ENCODE data around the gene DCLK3. TPM values are rescaled to one million over a fixed set of nuclear protein-coding genes. Genes with fewer than 3 reads are reported as not detected.

The DCLK3 gene
- total RNA-seq, 1 experiment from 2014 or later: 0.06 TPM

GRCh38 chr3:36697229-36698001 lies 66.9 kb downstream of the DCLK3 start:
- CTCF ChIA-PET: interaction anchor here (0.6 kb wide), 1 partner anchor 253 kb away, joined by 4 read pairs; no protein-coding TSS in a partner anchor
- intact Hi-C loops (cut with micrococcal nuclease; ENCODE audit: unreplicated experiment): loop anchor here (5.0 kb wide), 1 partner anchor 105 kb away; no protein-coding TSS in a partner anchor
- Histone ChIP-seq H3K27me3 (replicated peaks; ENCODE audit: insufficient read depth, low read depth, low read length, poor library complexity) (no peaks in the 10 kb centered on the region), H3K27ac (ENCODE audit: low read depth, low read length, poor library complexity, severe bottlenecking) (no peak overlapping the region), H3K9me3 (ENCODE audit: low read depth, low read length, poor library complexity, severe bottlenecking) (no peaks in the 10 kb centered on the region), H3K36me3 (ENCODE audit: insufficient read depth, low read length, poor library complexity, severe bottlenecking) (no peaks in the 10 kb centered on the region), H3K4me3 (ENCODE audit: low read depth, low read length, poor library complexity, severe bottlenecking) (no peak overlapping the region), H3K4me1 (ENCODE audit: insufficient read depth, low read length, poor library complexity, severe bottlenecking) (no peaks in the 10 kb centered on the region)
- TF ChIP-seq EZH2 (IDR thresholded peaks at IDR 0.05; ENCODE audit: borderline replicate concordance, low read depth, low read length, poor library complexity, severe bottlenecking) (no peak), CTCF (conservative IDR thresholded peaks at IDR 0.05; ENCODE audit: low read depth, low read length) (0 out of 2 replicates have a peak, but pooled peaks have one; percentile 33)
- BruUV-seq (replicated peaks): no TSS peak
- POLR2A ChIA-PET (ENCODE audit: low non-redundant PET): no interaction called here
- DNase-seq (ENCODE audit: low spot score): peak; percentile 29

- H3K36me3 ChIP-seq (ENCODE audit: insufficient read depth, low read length, poor library complexity, severe bottlenecking): no peaks in the 10 kb centered on the region
- TF ChIP-seq CTCF (conservative IDR thresholded peaks at IDR 0.05; ENCODE audit: low read depth, low read length): no peak
- no peak for TF ChIP-seq EZH2 (IDR thresholded peaks at IDR 0.05; ENCODE audit: borderline replicate concordance, low read depth, low read length, poor library complexity, severe bottlenecking)
- no peak overlapping the region for H3K27ac ChIP-seq (ENCODE audit: low read depth, low read length, poor library complexity, severe bottlenecking)
- no TSS peak for BruUV-seq (replicated peaks)
- H3K4me3 ChIP-seq (ENCODE audit: low read depth, low read length, poor library complexity, severe bottlenecking): no peak overlapping the region
- no peaks in the 10 kb centered on the region for H3K9me3 ChIP-seq (ENCODE audit: low read depth, low read length, poor library complexity, severe bottlenecking)
- no peaks in the 10 kb centered on the region for H3K4me1 ChIP-seq (ENCODE audit: insufficient read depth, low read length, poor library complexity, severe bottlenecking)
- POLR2A ChIA-PET (ENCODE audit: low non-redundant PET): no interaction called here
- CTCF ChIA-PET: no interaction called here
- H3K27me3 ChIP-seq (replicated peaks; ENCODE audit: insufficient read depth, low read depth, low read length, poor library complexity): no peaks in the 10 kb centered on the region
- intact Hi-C loops (cut with micrococcal nuclease; ENCODE audit: unreplicated experiment): loop anchor here (5.0 kb wide), 1 partner anchor 104 kb away; no protein-coding TSS in a partner anchor
- DNase-seq (ENCODE audit: low spot score): no peak
Measured at GRCh38 chr3:36696799-36697198, 67.6 kb downstream of the DCLK3 start.

GRCh38 chr3:36695769-36696137 lies 68.6 kb downstream of the DCLK3 start:
- no peak for TF ChIP-seq EZH2 (IDR thresholded peaks at IDR 0.05; ENCODE audit: borderline replicate concordance, low read depth, low read length, poor library complexity, severe bottlenecking)
- no peak for TF ChIP-seq CTCF (conservative IDR thresholded peaks at IDR 0.05; ENCODE audit: low read depth, low read length)
- POLR2A ChIA-PET (ENCODE audit: low non-redundant PET): no interaction called here
- DNase-seq (ENCODE audit: low spot score): no peak
- H3K36me3 ChIP-seq (ENCODE audit: insufficient read depth, low read length, poor library complexity, severe bottlenecking): no peaks in the 10 kb centered on the region
- H3K4me1 ChIP-seq (ENCODE audit: insufficient read depth, low read length, poor library complexity, severe bottlenecking): no peaks in the 10 kb centered on the region
- H3K27ac ChIP-seq (ENCODE audit: low read depth, low read length, poor library complexity, severe bottlenecking): no peak overlapping the region
- no peaks in the 10 kb centered on the region for H3K9me3 ChIP-seq (ENCODE audit: low read depth, low read length, poor library complexity, severe bottlenecking)
- intact Hi-C loops (cut with micrococcal nuclease; ENCODE audit: unreplicated experiment): loop anchor here (5.0 kb wide), 1 partner anchor 103 kb away; no protein-coding TSS in a partner anchor
- BruUV-seq (replicated peaks): no TSS peak
- H3K27me3 ChIP-seq (replicated peaks; ENCODE audit: insufficient read depth, low read depth, low read length, poor library complexity): no peaks in the 10 kb centered on the region
- CTCF ChIA-PET: no interaction called here
- H3K4me3 ChIP-seq (ENCODE audit: low read depth, low read length, poor library complexity, severe bottlenecking): no peak overlapping the region
